Lower leg skin (tissue), 3 donors: ENCODE measurements around the gene GPR162.

Experiments used
- POLR2A ChIP-seq, 2 donors: fragments of 450-650 bp; IDR thresholded peaks; one replicate each; pipeline ENCODE4 v1.6.1; 2016 to 2017; ENCODE audit warnings: antibody characterized with exemption in 2 of 2, mild to moderate bottlenecking in 1 of 2, moderate library complexity in 1 of 2
- TF ChIP-seq, protein P1 (sequence below), 3 donors: fragments of 450-650 bp; IDR thresholded peaks; one replicate each; pipeline ENCODE4 v1.5.1; 2016; ENCODE audit warnings: antibody characterized with exemption in 3 of 3, mild to moderate bottlenecking in 3 of 3, moderate library complexity in 2 of 3

GRCh38 chr12:6818222-6818621 lies 3.4 kb upstream of the GPR162 start:
- TF ChIP-seq, protein P1, sequence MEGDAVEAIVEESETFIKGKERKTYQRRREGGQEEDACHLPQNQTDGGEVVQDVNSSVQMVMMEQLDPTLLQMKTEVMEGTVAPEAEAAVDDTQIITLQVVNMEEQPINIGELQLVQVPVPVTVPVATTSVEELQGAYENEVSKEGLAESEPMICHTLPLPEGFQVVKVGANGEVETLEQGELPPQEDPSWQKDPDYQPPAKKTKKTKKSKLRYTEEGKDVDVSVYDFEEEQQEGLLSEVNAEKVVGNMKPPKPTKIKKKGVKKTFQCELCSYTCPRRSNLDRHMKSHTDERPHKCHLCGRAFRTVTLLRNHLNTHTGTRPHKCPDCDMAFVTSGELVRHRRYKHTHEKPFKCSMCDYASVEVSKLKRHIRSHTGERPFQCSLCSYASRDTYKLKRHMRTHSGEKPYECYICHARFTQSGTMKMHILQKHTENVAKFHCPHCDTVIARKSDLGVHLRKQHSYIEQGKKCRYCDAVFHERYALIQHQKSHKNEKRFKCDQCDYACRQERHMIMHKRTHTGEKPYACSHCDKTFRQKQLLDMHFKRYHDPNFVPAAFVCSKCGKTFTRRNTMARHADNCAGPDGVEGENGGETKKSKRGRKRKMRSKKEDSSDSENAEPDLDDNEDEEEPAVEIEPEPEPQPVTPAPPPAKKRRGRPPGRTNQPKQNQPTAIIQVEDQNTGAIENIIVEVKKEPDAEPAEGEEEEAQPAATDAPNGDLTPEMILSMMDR (IDR thresholded peaks at IDR 0.05), result no peak
- no peak for TF ChIP-seq POLR2A (IDR thresholded peaks at IDR 0.05)
